Thymus (tissue), 11 donors: ENCODE data around the gene CIAO2A. TPM values are rescaled to one million over a fixed set of nuclear protein-coding genes. Genes with fewer than 3 reads are reported as not detected.
"Not testable (repeated sequence)": the region's sequence is repeated elsewhere in the genome, so short reads cannot be mapped to it uniquely, and the experiment has no call there.

Experiments used
- DNase-seq, 9 donors: peaks; one replicate each; pipeline ENCODE4 v3.0.0-alpha.2; 2013; ENCODE audit warnings: low spot score in 9 of 9, low read depth in 6 of 9, missing footprints in 1 of 9
- H3K27ac ChIP-seq, 2 donors: one replicate each; pipeline ENCODE4 v1.5.1; 2013; ENCODE audit warnings: control low read depth in 1 of 2, low read depth in 1 of 2, low read length in 1 of 2, mild to moderate bottlenecking in 1 of 2, moderate library complexity in 1 of 2
- H3K27me3 ChIP-seq, 2 donors: one replicate each; pipeline ENCODE4 v1.5.1; 2013; ENCODE audit warnings: low read length in 1 of 2; ENCODE audit not compliant: control insufficient read depth in 2 of 2, insufficient read depth in 1 of 2
- H3K36me3 ChIP-seq, 2 donors: one replicate each; pipeline ENCODE4 v1.5.1; 2013; ENCODE audit warnings: low read length in 1 of 2, mild to moderate bottlenecking in 1 of 2, moderate library complexity in 1 of 2; ENCODE audit not compliant: control insufficient read depth in 2 of 2, insufficient read depth in 2 of 2
- H3K4me1 ChIP-seq, 2 donors: one replicate each; pipeline ENCODE4 v1.5.1; 2013; ENCODE audit warnings: low read length in 2 of 2; ENCODE audit not compliant: control insufficient read depth in 2 of 2, insufficient read depth in 2 of 2
- H3K4me3 ChIP-seq, 2 donors: one replicate each; pipeline ENCODE4 v1.5.1; 2013; ENCODE audit warnings: low read length in 2 of 2, control low read depth in 1 of 2, mild to moderate bottlenecking in 1 of 2
- H3K9me3 ChIP-seq, 2 donors: one replicate each; pipeline ENCODE4 v1.5.1; 2013; ENCODE audit warnings: low read length in 1 of 2, mild to moderate bottlenecking in 1 of 2; ENCODE audit not compliant: control insufficient read depth in 2 of 2, insufficient read depth in 1 of 2
- WGBS: extraction: QIAGEN DNeasy Blood & Tissue Kit; methylation state at CpG from one replicate; pipeline ENCODE4 v1.1.7; 2013; 5-methylcytosine and 5-hydroxymethylcytosine counted together
- polyA plus RNA-seq: library from polyadenylated mRNA; stranded (reverse); fragments of 200-250 nt; gene quantifications from one replicate; pipeline ENCODE4 v1.2.3, GENCODE V29; 2013
- total RNA-seq: library from RNA; stranded (reverse); fragments of 120-200 nt; gene quantifications from one replicate; pipeline ENCODE4 v1.2.4, GENCODE V29; 2013
- donor health status: healthy.

The CIAO2A gene
- total and polyA plus RNA-seq, 2 donors: 79.1 to 115 TPM

GRCh38 chr15:64092075-64092820, 1.4 kb downstream of the CIAO2A start:
- DNase-seq: peak in 2 of 9 donors; percentile 44 to 67
- H3K27ac ChIP-seq: peak overlapping the region in 1 of 2 donors; percentile 97
- peaks cover 6 to 12% of the 10 kb centered on the region in 2 donors for H3K36me3 ChIP-seq
- peaks cover 17 to 41% of the 10 kb centered on the region in 2 donors for H3K4me1 ChIP-seq
- peaks cover 0 to 4% of the 10 kb centered on the region in 2 donors for H3K9me3 ChIP-seq
- H3K27me3 ChIP-seq: no peaks in the 10 kb centered on the region
- H3K4me3 ChIP-seq: peak overlapping the region in 1 of 2 donors; percentile 88

GRCh38 chr15:64090527-64090926, 3.1 kb downstream of the CIAO2A start:
- Histone ChIP-seq H3K27ac (no peak overlapping the region), H3K9me3 (no peaks in the 10 kb centered on the region), H3K27me3 (no peaks in the 10 kb centered on the region), H3K4me3 (no peak overlapping the region), H3K36me3 (peaks cover 8 to 12% of the 10 kb centered on the region in 2 donors), H3K4me1 (peaks cover 11 to 28% of the 10 kb centered on the region in 2 donors)
- WGBS: 78% methylated on average over 3 of the region's 3 CpGs
- peak in 1 of 9 donors; percentile 12 for DNase-seq

GRCh38 chr15:64089543-64090280, 3.9 kb downstream of the CIAO2A start:
- no peak overlapping the region for H3K27ac ChIP-seq
- DNase-seq: peak in 1 of 9 donors; percentile 10
- no peak overlapping the region for H3K4me3 ChIP-seq
- H3K27me3 ChIP-seq: no peaks in the 10 kb centered on the region
- H3K36me3 ChIP-seq: peaks cover 8 to 12% of the 10 kb centered on the region in 2 donors
- H3K4me1 ChIP-seq: peaks cover 4 to 19% of the 10 kb centered on the region in 2 donors
- 86% methylated on average over 12 of the region's 12 CpGs for WGBS
- no peaks in the 10 kb centered on the region for H3K9me3 ChIP-seq

GRCh38 chr15:64082757-64083156, 10.9 kb downstream of the CIAO2A start:
- Histone ChIP-seq H3K36me3 (peaks cover 12 to 27% of the 10 kb centered on the region in 2 donors), H3K4me3 (no peak overlapping the region), H3K27ac (no peak overlapping the region), H3K27me3 (no peaks in the 10 kb centered on the region), H3K9me3 (no peaks in the 10 kb centered on the region), H3K4me1 (no peaks in the 10 kb centered on the region)
- 84% methylated on average over 3 of the region's 3 CpGs for WGBS
- DNase-seq: no peak

GRCh38 chr15:64073496-64073895, 20.1 kb downstream of the CIAO2A start:
- DNase-seq, H3K27ac ChIP-seq, H3K27me3 ChIP-seq, H3K9me3 ChIP-seq, H3K4me1 ChIP-seq, H3K4me3 ChIP-seq: not testable (repeated sequence)
- H3K36me3 ChIP-seq: peaks cover 7 to 26% of the 10 kb centered on the region in 2 donors
- WGBS: 96% methylated on average over 2 of the region's 2 CpGs

GRCh38 chr15:64072812-64073211, 20.8 kb downstream of the CIAO2A start:
- 97% methylated on average over 2 of the region's 2 CpGs for WGBS
- H3K36me3 ChIP-seq: peaks cover 7 to 26% of the 10 kb centered on the region in 2 donors

GRCh38 chr15:64071931-64072765, 21.5 kb downstream of the CIAO2A start:
- Histone ChIP-seq H3K27ac (no peak overlapping the region), H3K9me3 (peaks cover 0 to 4% of the 10 kb centered on the region in 2 donors), H3K4me3 (no peak overlapping the region), H3K36me3 (peaks cover 7 to 26% of the 10 kb centered on the region in 2 donors), H3K4me1 (peaks cover 0 to 6% of the 10 kb centered on the region in 2 donors), H3K27me3 (no peaks in the 10 kb centered on the region)
- WGBS: 98% methylated on average over 4 of the region's 4 CpGs
- no peak for DNase-seq

More at GRCh38 chr15:64072812-64073211, 20.8 kb downstream of the CIAO2A start:
- Histone ChIP-seq H3K4me3 (no peak overlapping the region), H3K9me3 (peaks cover 0 to 1% of the 10 kb centered on the region in 2 donors), H3K27ac (no peak overlapping the region), H3K27me3 (no peaks in the 10 kb centered on the region), H3K4me1 (peaks cover 0 to 1% of the 10 kb centered on the region in 2 donors)
- DNase-seq: no peak

GRCh38 chr15:64070965-64071851, 22.4 kb downstream of the CIAO2A start:
- peaks cover 0 to 4% of the 10 kb centered on the region in 2 donors for H3K9me3 ChIP-seq
- peaks cover 7 to 24% of the 10 kb centered on the region in 2 donors for H3K36me3 ChIP-seq
- WGBS: 96% methylated on average over 8 of the region's 8 CpGs
- DNase-seq: no peak
- H3K27me3 ChIP-seq: no peaks in the 10 kb centered on the region
- peak overlapping the region in 1 of 2 donors; percentile 21 for H3K27ac ChIP-seq
- peaks cover 0 to 6% of the 10 kb centered on the region in 2 donors for H3K4me1 ChIP-seq
- no peak overlapping the region for H3K4me3 ChIP-seq
